GM18861 (cell line): ENCODE measurements around the gene ADARB2.

Source experiments
- ATAC-seq: cut with Tn5 transposase; IDR thresholded peaks from one replicate; pipeline ENCODE4 v1.9.1; 2021; ENCODE audit not compliant: unreplicated experiment

ADARB2 gene

GRCh38 chr10:1187151-1187854 lies 550.0 kb downstream of the ADARB2 start:
- ATAC-seq: no peak

GRCh38 chr10:1186683-1186990 lies 550.7 kb downstream of the ADARB2 start:
- no peak for ATAC-seq

GRCh38 chr10:1185911-1186682 lies 551.2 kb downstream of the ADARB2 start:
- no peak for ATAC-seq

- ATAC-seq: no peak
Measured at GRCh38 chr10:1184541-1185430, 552.5 kb downstream of the ADARB2 start.

- ATAC-seq: no peak
Measured at GRCh38 chr10:1183701-1184100, 553.6 kb downstream of the ADARB2 start.

- no peak for ATAC-seq
Measured at GRCh38 chr10:1183033-1183396, 554.3 kb downstream of the ADARB2 start.

- ATAC-seq: no peak
Measured at GRCh38 chr10:1182280-1183032, 554.9 kb downstream of the ADARB2 start.

GRCh38 chr10:1180836-1181235 lies 556.5 kb downstream of the ADARB2 start:
- no peak for ATAC-seq

GRCh38 chr10:1180071-1180730 lies 557.1 kb downstream of the ADARB2 start:
- no peak for ATAC-seq

GRCh38 chr10:1179346-1180070 lies 557.8 kb downstream of the ADARB2 start:
- no peak for ATAC-seq

GRCh38 chr10:1178506-1178905 lies 558.8 kb downstream of the ADARB2 start:
- no peak for ATAC-seq

GRCh38 chr10:1177936-1178335 lies 559.4 kb downstream of the ADARB2 start:
- no peak for ATAC-seq

GRCh38 chr10:1175956-1176565 lies 561.3 kb downstream of the ADARB2 start:
- ATAC-seq: no peak

- ATAC-seq: no peak
Measured at GRCh38 chr10:1174022-1174421, 563.3 kb downstream of the ADARB2 start.

- ATAC-seq: no peak
Measured at GRCh38 chr10:1173091-1173490, 564.2 kb downstream of the ADARB2 start.

- no peak for ATAC-seq
Measured at GRCh38 chr10:1172256-1172984, 564.9 kb downstream of the ADARB2 start.

GRCh38 chr10:1171586-1171985 lies 565.7 kb downstream of the ADARB2 start:
- no peak for ATAC-seq

- ATAC-seq: no peak
Measured at GRCh38 chr10:1171182-1171581, 566.1 kb downstream of the ADARB2 start.

- ATAC-seq: no peak
Measured at GRCh38 chr10:1170867-1171180, 566.5 kb downstream of the ADARB2 start.
